IMR-90 (cell line): Measurements from ENCODE around the gene RASSF4. TPM values are rescaled to one million over a fixed set of nuclear protein-coding genes. Genes with fewer than 3 reads are reported as not detected.
A peak's percentile ranks its signal among the peaks of the same experiment; 100 is the strongest.

ENCODE experiments used
- ATAC-seq: fragments of 200-7000 bp; cut with Tn5 transposase; 2 replicates; pipeline ENCODE4 v1.9.1; 2020; ENCODE audit warnings: low read depth, mild to moderate bottlenecking, moderate library complexity
- BruUV-seq: library from RNA; stranded (reverse); fragments of 400-500 nt; replicated peaks from 2 replicates; lab custom pipeline; 2021; lab: Mats Ljungman, UMichigan
- CTCF ChIA-PET: fragments of 300-600 bp; formaldehyde crosslinking; extraction: SDS; loops from one replicate; lab custom pipeline; 2021; ENCODE audit warnings: antibody characterized with exemption; lab: Yijun Ruan, JAX
- POLR2A ChIA-PET: fragments of 300-600 bp; sonication (Branson Sonifier 250); formaldehyde crosslinking; loops from one replicate; lab custom pipeline; 2022; ENCODE audit warnings: antibody characterized with exemption; ENCODE audit not compliant: unreplicated experiment; lab: Charles Lee
- DNase-seq: peaks from one replicate; pipeline ENCODE4 v3.0.0; 2013
- H2AFZ ChIP-seq: replicated peaks from 2 replicates; pipeline ENCODE3; 2013; ENCODE audit warnings: low read length, mild to moderate bottlenecking; ENCODE audit not compliant: poor library complexity
- H2AK5ac ChIP-seq: 2 replicates; pipeline ENCODE4 v1.6.1; 2013; ENCODE audit warnings: low read depth, low read length, inconsistent platforms
- H2AK9ac ChIP-seq: replicated peaks from 2 replicates; pipeline ENCODE3; 2013; ENCODE audit warnings: mild to moderate bottlenecking, low read depth, low read length, moderate library complexity; ENCODE audit not compliant: poor library complexity
- H2BK120ac ChIP-seq: 2 replicates; pipeline ENCODE4 v1.6.1; 2013; ENCODE audit warnings: low read depth, low read length, inconsistent platforms
- H2BK15ac ChIP-seq: 3 replicates; pipeline ENCODE4 v1.6.1; 2013; ENCODE audit warnings: low read depth, low read length, inconsistent platforms
- H2BK20ac ChIP-seq: 2 replicates; pipeline ENCODE4 v1.6.1; 2013; ENCODE audit warnings: low read depth, mild to moderate bottlenecking, inconsistent platforms, low read length, moderate library complexity
- H2BK5ac ChIP-seq: 2 replicates; pipeline ENCODE4 v1.6.1; 2013; ENCODE audit warnings: mild to moderate bottlenecking, low read depth, low read length, inconsistent platforms; ENCODE audit not compliant: poor library complexity, severe bottlenecking
- H3K14ac ChIP-seq: replicated peaks from 2 replicates; pipeline ENCODE4 v1.6.1; 2013; ENCODE audit warnings: low read depth, low read length, inconsistent platforms
- H3K18ac ChIP-seq: 2 replicates; pipeline ENCODE4 v1.6.1; 2013; ENCODE audit warnings: low read depth, low read length, control low read depth
- H3K23ac ChIP-seq: 2 replicates; pipeline ENCODE4 v1.6.1; 2013; ENCODE audit warnings: low read depth, low read length, inconsistent platforms
- H3K27ac ChIP-seq: 2 replicates; pipeline ENCODE4 v1.5.1; 2013; ENCODE audit warnings: mild to moderate bottlenecking, control low read depth, low read length; ENCODE audit not compliant: insufficient read depth
- H3K27me3 ChIP-seq: 2 replicates; pipeline ENCODE4 v1.6.1; 2013; ENCODE audit warnings: low read length; ENCODE audit not compliant: control insufficient read depth, insufficient read depth
- H3K36me3 ChIP-seq: 2 replicates; pipeline ENCODE4 v1.6.1; 2013; ENCODE audit warnings: low read length, mixed read lengths; ENCODE audit not compliant: control insufficient read depth, insufficient read depth
- H3K4ac ChIP-seq: 2 replicates; pipeline ENCODE4 v1.6.1; 2013; ENCODE audit warnings: low read depth, low read length, inconsistent platforms
- H3K4me1 ChIP-seq: 2 replicates; pipeline ENCODE4 v1.6.1; 2013; ENCODE audit warnings: low read length, mixed read lengths; ENCODE audit not compliant: control insufficient read depth, insufficient read depth
- H3K4me2 ChIP-seq: 2 replicates; pipeline ENCODE4 v1.6.1; 2013; ENCODE audit warnings: low read depth, mild to moderate bottlenecking, control low read depth, low read length, moderate library complexity
- H3K4me3 ChIP-seq: 2 replicates; pipeline ENCODE4 v1.5.1; 2013; ENCODE audit warnings: low read depth, mild to moderate bottlenecking, control low read depth, low read length, moderate library complexity; ENCODE audit not compliant: insufficient read depth
- H3K56ac ChIP-seq: 2 replicates; pipeline ENCODE4 v1.6.1; 2013; ENCODE audit warnings: low read length, inconsistent platforms; ENCODE audit not compliant: insufficient read depth; ENCODE audit errors: extremely low read depth
- H3K79me1 ChIP-seq, 2 experiments: 2 replicates each; pipeline ENCODE4 v1.6.1; 2013; ENCODE audit warnings: low read length in 2 of 2, inconsistent platforms in 1 of 2, low read depth in 1 of 2
- H3K9ac ChIP-seq: 2 replicates; pipeline ENCODE4 v1.6.1; 2013; ENCODE audit warnings: low read depth, low read length, control low read depth
- H3K9me1 ChIP-seq: 2 replicates; pipeline ENCODE4 v1.6.1; 2013; ENCODE audit warnings: low read length, inconsistent platforms; ENCODE audit not compliant: insufficient read depth
- H3K9me3 ChIP-seq: 2 replicates; pipeline ENCODE4 v1.6.1; 2013; ENCODE audit warnings: low read length; ENCODE audit not compliant: control insufficient read depth, insufficient read depth
- H4K20me1 ChIP-seq: 2 replicates; pipeline ENCODE4 v1.6.1; 2013; ENCODE audit warnings: low read length, inconsistent platforms; ENCODE audit not compliant: insufficient read depth
- H4K5ac ChIP-seq: 2 replicates; pipeline ENCODE4 v1.6.1; 2013; ENCODE audit warnings: mild to moderate bottlenecking, low read depth, low read length, control low read depth
- H4K8ac ChIP-seq, 2 experiments: 2 replicates each; pipeline ENCODE4 v1.6.1; 2013; ENCODE audit warnings: low read depth in 2 of 2, low read length in 2 of 2, control low read depth in 1 of 2, inconsistent platforms in 1 of 2
- H4K91ac ChIP-seq: 2 replicates; pipeline ENCODE4 v1.6.1; 2013; ENCODE audit warnings: low read depth, low read length, inconsistent platforms; ENCODE audit not compliant: insufficient read depth
- CTCF ChIP-seq: conservative IDR thresholded peaks from 2 replicates; pipeline ENCODE4 v1.5.1; 2012; ENCODE audit warnings: mild to moderate bottlenecking, low read depth, low read length, improper control_type of control experiment
- FOS ChIP-seq: fragments of 150-350 bp; IDR thresholded peaks from 2 replicates; pipeline ENCODE4 v1.6.1; 2016; ENCODE audit warnings: low read depth, low read length
- MAFK ChIP-seq: IDR thresholded peaks from 2 replicates; pipeline ENCODE4 v1.6.1; 2012; ENCODE audit warnings: low read depth, low read length, improper control_type of control experiment
- RAD21 ChIP-seq: IDR thresholded peaks from 2 replicates; pipeline ENCODE4 v1.6.1; 2012; ENCODE audit warnings: low read length, improper control_type of control experiment
- SMC3 ChIP-seq: fragments of 150-350 bp; IDR thresholded peaks from 2 replicates; pipeline ENCODE4 v1.6.1; 2016; ENCODE audit warnings: low read depth, mild to moderate bottlenecking, antibody characterized with exemption, low read length, moderate library complexity
- USF2 ChIP-seq: fragments of 150-350 bp; IDR thresholded peaks from 2 replicates; pipeline ENCODE4 v1.6.1; 2017; ENCODE audit warnings: mild to moderate bottlenecking, antibody characterized with exemption, low read length, low read depth
- WGBS, 2 experiments: methylation state at CpG; one replicate each; pipeline versions ENCODE4 v1.1.5 to v1.1.7; 2013; ENCODE audit warnings: missing lambda C conversion rate in 2 of 2; ENCODE audit not compliant: insufficient read length in 1 of 2; ENCODE audit errors: extremely low coverage in 2 of 2; 5-methylcytosine and 5-hydroxymethylcytosine counted together
- dilution Hi-C: fragments of 300-500 bp; cut with HindIII; formaldehyde crosslinking; loops from one replicate; pipeline ENCODE4 v1.14.3; 2018; ENCODE audit warnings: low sequenced_read_pairs; ENCODE audit not compliant: unreplicated experiment
- in situ Hi-C: fragments of 300-500 bp; cut with MboI; formaldehyde crosslinking; loops from 3 replicates; pipeline ENCODE4 v1.14.3; 2019; ENCODE audit warnings: low sequenced_read_pairs, inconsistent platforms, mixed read lengths
- intact Hi-C: fragments of 100-400 bp; cut with micrococcal nuclease; formaldehyde crosslinking; loops from 2 replicates; pipeline ENCODE4 v1.10.0; 2022
- polyA plus RNA-seq, 3 experiments: library from polyadenylated mRNA; depleted of rRNA; stranded (reverse); fragments of >200 nt; gene quantifications; 2 replicates each; pipeline ENCODE4 v1.2.3, GENCODE V29; 2012; ENCODE audit warnings: low replicate concordance in 1 of 3
- total RNA-seq: library from RNA; depleted of rRNA; stranded (reverse); fragments of >200 nt; gene quantifications from 2 replicates; pipeline ENCODE4 v1.2.3, GENCODE V29; 2012

The RASSF4 gene
- total and polyA plus RNA-seq, 2 of the 4 experiments (the other 2 are of a cell fraction) = 5.9 to 8.6 TPM

- no peak overlapping the region for H3K4ac ChIP-seq
- BruUV-seq = no TSS peak
- H3K4me3 ChIP-seq = no peak overlapping the region
- no peak overlapping the region for H3K27ac ChIP-seq
- H4K5ac ChIP-seq = no peak overlapping the region
- H2BK120ac ChIP-seq = no peak overlapping the region
- no peak overlapping the region for H2BK15ac ChIP-seq
- WGBS, 2 experiments = no CpG with 5 or more reads among the region's 8 CpGs
- dilution Hi-C loops = no loop called here
- peak overlapping the region; percentile 51 for H3K4me2 ChIP-seq
- no peaks in the 10 kb centered on the region for H3K9me1 ChIP-seq
- H2AK5ac ChIP-seq = no peak overlapping the region
- no peak overlapping the region for H4K91ac ChIP-seq
- no peak overlapping the region for H3K18ac ChIP-seq
- no peaks in the 10 kb centered on the region for H3K9me3 ChIP-seq
- peaks cover 2% of the 10 kb centered on the region for H3K36me3 ChIP-seq
- H4K20me1 ChIP-seq = no peaks in the 10 kb centered on the region
- ATAC-seq (peak; percentile 97), DNase-seq (peak; percentile 89)
- no peak overlapping the region for H2AFZ ChIP-seq
- POLR2A ChIA-PET = no interaction called here
- CTCF ChIA-PET = interaction anchor here (1.0 kb wide), 1 partner anchor 76 kb away, joined by 3 read pairs; no protein-coding TSS in a partner anchor
- H2BK20ac ChIP-seq = no peak overlapping the region
- TF ChIP-seq CTCF = peak; percentile 92
- TF ChIP-seq USF2 = no peak
- TF ChIP-seq MAFK = 0 out of 2 replicates have a peak, but pooled peaks have one; percentile 3
- TF ChIP-seq FOS = no peak
- peak; percentile 87 for TF ChIP-seq RAD21
- TF ChIP-seq SMC3 = peak; percentile 63
- no peaks in the 10 kb centered on the region for H3K27me3 ChIP-seq
- intact Hi-C loops = loop anchor here (2.0 to 10.0 kb wide), 3 partner anchors 76 to 456 kb away; no protein-coding TSS in a partner anchor
- no peak overlapping the region for H3K56ac ChIP-seq
- H3K79me1 ChIP-seq = peaks cover 9 to 21% of the 10 kb centered on the region in 2 experiments
- in situ Hi-C loops = no loop called here
- no peak overlapping the region for H3K9ac ChIP-seq
- H4K8ac ChIP-seq = no peak overlapping the region
- no peak overlapping the region for H3K23ac ChIP-seq
- no peak overlapping the region; the same call in 1 of the 2 replicates for H3K14ac ChIP-seq
- H3K4me1 ChIP-seq = peaks cover 2% of the 10 kb centered on the region; the same call in 1 of the 2 replicates
- no peak overlapping the region for H2BK5ac ChIP-seq
- H2AK9ac ChIP-seq = no peak overlapping the region
These were observed 49.0 kb downstream of the RASSF4 start for GRCh38 chr10:45008524-45009161.
